Stimulated activated CD4-positive, alpha-beta T cell treated with anti-CD3 and anti-CD28 coated beads, Interleukin-12 subunit alpha, Interleukin-12 subunit beta, amount 100 ng/mL, for 48 hours (primary cell): ENCODE data around the gene PLA2G2F.

Source experiments
- DNase-seq, 3 donors: peaks; one replicate each; pipeline ENCODE4 v3.0.0-alpha.2; 2020; ENCODE audit warnings: low read depth in 2 of 3, low spot score in 1 of 3

The PLA2G2F gene

DNA sequence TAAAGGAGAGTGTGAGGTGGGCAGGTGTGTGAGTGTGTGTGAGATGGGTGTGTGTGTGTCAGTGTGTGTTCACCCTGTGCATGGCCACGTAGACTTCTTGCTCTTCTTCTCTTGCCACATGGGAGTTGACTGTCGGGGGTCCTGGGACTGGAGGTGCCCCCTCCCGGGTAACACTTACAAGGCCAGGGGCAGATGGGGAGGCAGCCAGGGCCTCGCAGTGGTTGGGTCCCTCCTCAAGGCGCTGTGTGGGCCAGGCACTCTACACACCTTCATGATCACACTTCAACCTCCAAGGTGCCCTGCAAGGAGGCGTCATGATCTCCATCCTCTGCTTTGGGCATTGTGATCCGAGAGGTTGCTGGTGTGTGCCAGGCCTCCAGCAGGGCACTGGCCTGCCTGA is 2.3 kb downstream of the PLA2G2F start:
- no peak for DNase-seq

DNA sequence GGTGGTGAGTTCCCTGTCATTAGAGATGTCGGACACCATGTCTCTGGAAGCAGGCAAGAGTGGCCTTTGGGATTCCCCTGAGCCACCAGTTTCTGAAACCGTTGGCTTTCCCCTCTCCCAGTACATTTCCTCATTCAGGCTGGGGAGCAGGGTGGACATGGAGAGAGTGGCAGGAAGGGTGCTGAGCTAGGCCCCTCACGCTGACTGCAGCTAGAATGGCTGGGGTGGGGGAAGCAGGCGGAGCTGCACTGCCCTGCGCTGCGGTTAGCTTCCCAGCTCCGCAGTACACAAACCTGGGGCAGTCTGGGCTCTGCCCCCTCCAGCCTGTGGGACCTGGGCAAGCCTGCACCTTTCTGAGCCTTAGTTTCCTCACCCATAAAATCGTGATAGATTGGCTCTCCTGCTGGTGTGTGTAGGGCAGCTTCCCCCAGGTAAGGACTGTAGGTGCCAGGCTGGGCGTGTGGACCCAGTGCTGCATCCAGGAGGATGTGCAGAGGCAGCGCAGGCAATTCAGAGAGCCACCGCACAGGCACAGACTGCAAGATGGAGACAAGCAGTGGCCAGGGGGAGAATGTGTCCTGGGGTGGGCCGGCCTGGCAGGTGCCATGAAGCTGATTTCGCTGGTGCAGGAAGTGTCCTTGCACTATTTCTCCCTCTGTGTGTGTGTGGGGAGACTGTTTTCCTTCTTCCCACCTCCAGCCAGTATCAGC is 3.0 kb downstream of the PLA2G2F start:
- no peak for DNase-seq

DNA sequence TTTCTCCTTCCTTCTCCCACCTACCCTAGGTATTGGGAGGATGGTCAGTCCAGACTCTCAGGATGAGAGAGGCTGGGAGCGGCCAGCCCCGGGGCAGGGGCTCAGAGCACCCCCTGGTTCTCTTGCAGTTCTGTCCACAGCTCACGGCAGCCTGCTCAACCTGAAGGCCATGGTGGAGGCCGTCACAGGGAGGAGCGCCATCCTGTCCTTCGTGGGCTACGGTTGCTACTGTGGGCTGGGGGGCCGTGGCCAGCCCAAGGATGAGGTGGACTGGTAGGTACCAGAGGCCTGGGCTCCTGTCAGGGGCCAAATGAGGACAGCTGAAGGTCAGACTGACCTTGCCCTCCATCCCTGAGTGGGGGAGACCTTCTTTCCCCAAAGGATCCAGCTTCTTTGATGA is 4.2 kb downstream of the PLA2G2F start:
- no peak for DNase-seq

DNA sequence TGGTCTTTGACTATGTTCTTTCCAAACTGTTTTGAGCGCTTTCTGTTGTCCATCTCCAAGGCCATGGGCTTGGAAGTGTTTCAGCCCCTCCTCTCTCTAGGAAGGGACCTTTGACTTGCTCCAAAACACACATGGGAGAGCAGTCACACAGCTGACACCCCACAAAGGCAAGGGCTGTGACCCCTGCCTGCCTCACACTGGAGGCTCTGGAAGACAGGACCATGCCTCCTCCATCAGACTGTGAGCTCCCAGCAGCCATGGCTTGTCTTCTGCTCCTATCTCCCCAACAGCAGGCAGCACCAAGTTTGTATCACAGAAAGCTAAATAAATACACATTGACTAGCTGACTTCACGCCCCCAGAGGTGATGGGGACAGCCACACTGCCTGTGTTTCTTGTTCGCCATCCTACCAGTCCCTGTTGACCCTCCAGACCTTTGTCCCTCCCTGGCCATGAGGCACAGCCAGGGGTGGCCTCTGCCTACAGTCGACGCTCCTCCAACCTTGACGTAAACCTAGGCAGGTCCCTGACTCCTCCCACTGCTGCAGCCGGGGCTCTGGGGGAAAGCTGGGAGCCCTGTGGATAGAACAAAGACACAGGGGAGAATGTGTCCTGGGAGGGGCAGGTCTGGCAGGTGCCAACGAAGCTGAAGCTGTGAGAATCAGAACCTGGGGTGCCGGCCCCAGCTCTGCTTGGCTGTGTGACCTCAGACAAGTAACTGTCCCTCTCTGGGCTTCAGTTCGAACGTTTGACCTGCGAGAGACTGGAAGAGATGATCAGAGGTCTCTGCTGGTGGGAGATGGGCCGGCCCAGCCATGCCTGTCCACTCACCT is 4.8 kb downstream of the PLA2G2F start:
- no peak for DNase-seq

DNA sequence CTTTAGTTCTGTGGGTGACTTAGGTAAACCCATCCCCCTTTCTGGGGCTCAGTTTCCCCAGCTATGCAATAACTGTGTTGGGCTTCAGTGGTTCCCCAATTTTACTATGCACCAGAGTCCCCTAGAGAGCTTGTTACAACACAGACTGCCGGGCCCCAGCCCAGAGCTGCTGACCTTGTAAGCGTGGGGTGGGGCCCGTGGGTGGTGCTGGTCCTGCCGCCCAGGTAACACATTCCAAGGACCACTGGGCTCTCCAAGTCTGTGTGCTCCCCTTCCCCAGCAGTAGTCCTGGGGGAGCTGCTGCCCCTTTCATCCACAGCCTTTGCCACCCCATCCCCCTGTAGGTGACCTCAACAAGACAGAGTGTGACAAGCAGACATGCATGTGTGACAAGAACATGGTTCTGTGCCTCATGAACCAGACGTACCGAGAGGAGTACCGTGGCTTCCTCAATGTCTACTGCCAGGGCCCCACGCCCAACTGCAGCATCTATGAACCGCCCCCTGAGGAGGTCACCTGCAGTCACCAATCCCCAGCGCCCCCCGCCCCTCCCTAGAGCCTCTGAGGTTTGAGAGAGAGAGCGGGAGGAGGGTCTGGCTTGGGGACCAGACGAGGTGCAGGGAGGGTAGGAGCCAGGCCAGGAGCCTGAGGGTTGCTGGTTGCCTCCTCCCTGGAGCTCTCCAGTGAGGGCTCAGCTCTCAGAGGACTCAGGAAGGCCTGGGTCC is 8.9 kb downstream of the PLA2G2F start:
- DNase-seq, result no peak

DNA sequence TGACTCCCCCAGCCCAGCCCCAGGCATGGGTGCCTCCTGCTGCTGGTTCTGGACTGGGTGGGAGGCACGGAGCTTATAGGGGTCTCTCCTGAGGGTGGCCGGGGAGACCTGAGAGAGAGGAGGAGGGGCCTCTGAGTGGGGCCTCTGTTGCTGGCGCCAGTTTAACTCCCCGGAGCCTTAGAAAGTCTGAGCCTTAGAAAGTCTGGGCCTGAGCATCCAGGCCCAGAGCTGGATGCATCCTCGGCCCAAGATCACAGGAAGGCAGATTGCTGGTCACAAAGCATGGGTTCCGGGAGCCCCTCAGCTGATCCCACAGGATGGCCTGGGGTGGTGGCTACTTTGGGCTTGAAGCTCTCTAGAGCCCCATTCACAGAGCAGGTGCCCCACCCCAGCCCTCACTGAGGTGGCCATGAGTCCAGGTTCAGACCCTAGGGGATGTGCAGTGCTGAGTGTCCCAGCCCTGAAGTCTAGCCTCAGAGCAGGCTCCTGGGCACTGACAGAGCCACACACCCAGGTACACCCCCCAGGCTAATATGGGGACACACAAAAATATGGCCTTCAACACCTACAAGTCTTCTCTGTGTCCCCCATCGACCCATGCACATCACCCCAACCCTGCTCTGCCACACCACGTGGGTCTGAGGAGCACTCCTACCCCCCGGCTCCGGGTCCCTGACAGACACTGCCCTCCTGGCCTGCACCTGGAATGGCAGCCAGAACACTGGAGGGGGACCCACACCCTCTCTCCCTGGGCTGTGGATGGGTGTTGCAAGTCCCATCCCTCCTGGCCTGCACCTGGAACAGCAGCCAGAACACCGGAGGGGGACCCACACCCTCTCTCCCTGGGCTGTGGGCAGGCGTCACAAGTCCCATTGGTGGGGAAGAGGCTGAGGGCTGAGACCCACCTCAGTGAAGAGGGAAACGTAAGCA is 9.7 kb downstream of the PLA2G2F start:
- DNase-seq, result no peak

DNA sequence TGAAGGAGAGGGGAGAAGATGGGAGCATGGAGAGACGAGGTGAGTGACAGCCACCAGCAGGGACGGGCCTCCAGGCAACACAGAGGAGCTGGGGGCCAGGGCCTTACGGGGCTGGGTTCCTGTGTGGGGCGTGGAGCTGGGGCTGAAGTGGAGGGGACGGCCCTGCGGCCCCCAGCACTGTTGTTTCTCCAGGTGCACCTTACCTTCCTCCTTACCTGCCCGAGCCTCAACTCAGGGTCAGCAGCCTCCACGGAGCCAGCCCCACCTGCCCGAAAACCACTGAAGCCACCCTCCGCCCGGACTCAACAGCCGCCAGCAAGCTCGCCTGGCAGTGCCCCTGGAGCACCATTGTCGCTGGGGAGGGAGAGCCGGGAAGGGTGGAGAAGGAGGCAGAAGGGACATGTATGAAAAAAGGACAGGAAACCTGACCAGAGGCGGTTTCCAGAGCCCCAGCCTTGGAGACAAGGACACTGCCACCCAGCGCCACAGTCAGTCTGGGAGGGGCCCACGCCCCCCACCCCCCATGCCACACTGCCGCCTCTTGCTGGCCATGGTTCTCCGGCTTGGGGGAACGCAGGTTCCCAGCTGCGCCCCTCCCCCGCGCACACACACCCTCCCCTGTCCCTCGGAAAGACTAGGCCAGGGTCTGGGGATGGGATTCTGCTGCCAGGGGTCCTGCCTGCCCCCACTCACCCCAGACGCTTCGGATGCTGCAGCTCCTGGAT is 10.6 kb downstream of the PLA2G2F start:
- DNase-seq, result no peak

DNA sequence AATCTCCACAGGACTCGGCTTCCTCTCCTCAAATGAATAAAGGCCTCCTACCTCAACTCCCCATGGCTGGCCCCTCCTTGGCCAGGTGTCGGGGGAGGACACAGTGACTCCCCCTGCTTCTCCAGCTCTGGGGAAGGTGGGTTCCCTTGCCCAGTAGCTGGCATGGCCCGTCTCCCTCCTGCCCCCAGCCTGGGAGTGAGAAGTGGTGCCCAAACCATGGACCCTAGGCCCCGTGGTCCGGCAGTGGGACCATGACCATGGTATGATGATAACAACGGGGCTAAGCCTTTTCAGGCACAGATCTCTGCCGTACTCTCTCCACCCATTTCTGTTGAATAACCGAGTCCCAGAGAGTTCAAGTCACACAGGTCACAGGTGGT is 11.2 kb downstream of the PLA2G2F start:
- DNase-seq, result no peak

DNA sequence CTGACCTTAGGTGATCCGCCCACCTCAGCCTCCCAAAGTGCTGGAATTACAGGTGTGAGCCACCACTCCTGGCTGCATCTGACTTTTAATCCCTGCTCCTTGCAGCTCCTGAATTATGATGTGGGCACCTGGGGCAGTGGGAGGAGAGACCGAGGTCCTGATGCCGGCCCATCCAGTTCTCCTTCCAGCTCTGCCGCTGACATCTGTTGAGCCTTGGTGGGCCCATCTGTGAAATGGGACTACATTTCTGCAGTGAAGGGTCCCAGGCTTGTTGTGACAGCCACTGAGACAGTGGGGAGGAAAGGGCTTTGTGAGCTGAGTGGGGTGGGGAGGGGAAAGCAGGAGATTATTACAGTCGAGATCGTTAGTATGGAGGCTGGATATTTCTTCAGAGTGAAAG is 11.8 kb downstream of the PLA2G2F start:
- DNase-seq, result no peak

DNA sequence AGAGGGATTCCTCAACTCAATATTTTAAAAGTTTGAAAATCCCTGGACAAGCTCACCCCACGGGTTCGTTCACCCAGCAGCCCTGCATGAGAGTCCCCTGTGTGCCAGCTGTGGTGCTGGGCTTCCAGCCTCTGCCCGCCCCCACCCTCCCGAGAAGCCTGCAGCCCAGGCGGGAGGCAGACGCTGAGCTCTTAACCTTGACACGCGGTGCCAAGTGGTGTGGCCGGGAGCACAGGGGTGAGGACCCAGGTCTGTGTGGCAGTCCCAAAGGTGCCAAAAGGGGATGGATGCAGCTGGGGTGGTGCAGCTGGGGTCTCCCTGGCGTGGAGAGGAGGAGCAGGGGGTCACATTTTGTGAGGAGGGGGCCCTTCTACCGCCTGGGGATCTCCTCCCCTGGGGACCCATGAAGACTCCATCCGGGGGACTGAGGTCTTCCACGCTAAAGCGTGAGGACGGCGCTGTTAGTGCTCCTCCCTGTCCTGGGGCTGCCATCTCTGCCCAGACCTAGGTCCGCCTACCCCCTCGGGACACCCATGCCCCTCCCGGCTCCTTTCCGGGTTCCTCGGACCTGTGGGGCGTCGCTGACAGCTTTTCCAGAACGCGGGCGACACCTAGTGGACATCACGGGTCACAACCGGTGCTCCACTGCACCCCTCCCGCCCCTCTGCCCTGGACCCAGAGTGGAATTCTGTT is 12.9 kb downstream of the PLA2G2F start:
- DNase-seq, result peak; percentile 55 to 81 (median 70)

DNA sequence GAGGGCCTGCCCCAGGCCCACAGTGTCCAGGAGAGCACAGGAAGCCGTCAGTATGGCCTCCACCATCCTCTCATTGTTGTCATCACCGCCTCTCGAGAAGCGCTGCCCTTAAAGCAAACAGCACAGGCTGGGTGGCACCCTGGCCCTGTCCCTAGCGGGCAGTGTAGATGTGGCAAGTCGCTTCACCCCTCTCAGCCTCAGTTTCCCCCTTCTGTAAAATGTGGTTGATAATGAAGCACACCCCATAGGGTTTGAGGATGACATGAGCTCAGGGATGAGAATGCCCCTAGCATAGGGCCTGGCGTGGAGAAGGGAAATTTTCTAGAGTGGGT is 13.4 kb downstream of the PLA2G2F start:
- no peak for DNase-seq

DNA sequence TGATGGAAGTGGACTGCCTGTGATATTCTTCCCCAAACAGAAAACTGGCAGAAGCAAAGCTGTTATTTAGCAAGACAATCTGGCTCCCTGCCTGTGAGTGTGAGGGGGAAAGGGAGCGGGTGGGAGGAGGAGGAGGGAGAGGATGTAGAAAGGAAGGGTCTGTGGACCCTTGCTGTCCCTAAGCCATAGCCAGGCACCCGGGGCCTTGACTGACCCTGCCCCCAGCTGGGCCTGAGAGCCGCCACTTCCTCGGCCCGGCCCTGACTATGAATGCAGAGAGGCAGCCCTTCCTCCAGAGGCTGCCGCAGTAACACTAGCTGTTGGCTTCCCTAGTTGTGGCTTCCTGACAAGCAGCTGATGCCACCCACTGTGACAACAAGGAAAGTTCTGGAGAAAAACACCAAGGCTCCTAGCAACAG is 13.9 kb downstream of the PLA2G2F start:
- DNase-seq, result no peak

DNA sequence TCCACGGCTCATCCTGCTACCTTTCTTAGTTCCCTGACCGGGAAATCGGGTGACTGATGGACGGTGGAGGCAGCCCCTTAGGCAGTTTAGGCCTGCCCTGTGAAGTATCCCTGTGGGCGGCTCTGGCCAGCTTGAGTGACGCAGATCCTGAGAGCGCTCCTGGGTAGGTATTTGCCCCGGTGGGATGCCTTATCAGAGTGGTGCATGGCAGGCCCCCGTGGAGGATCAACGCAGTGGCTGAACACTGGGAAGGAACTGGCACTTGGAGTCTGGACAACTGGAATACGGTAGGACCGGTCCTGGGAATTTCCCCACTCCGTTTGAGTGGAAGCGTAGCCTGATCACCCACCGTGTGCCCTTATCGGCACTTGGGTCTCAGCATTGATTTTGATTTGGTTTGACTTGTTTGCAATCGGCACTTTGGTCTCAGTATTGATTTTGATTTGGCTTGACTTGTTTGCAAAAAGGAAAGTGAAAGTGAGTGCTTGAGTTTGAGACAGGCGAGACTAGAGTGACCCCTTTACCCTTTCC is 15.2 kb downstream of the PLA2G2F start:
- DNase-seq, result no peak

DNA sequence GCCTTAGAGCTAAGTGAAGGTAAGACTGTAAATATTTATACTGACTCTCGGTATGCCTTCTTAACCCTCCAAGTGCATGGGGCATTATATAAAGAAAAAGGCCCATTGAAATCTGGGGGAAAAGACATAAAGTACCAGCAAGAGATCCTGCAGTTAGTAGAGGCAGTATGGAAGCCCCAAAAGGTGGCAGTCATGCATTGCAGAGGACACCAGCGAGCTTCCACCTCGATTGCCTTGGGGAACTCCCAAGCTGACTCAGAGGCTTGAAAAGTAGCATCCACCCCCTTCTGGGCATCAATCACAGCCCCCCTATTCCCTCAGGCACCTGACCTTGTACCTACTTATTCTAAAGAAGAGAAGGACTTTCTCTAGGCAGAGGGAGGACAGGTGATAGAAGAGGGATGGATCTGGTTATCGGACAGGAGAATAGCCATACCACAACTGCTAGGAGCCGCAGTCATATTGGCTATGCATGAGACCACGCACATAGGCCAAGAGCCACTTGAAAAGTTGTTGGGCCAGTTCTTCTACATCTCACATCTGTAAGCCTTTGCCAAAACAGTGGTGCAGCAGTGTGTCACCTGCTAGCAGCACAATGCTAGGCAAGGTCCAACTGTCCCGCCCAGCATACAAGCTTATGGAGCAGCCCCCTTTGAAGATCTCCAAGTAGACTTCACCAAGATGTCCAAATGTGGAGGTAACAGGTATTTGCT is 19.4 kb downstream of the PLA2G2F start:
- no peak for DNase-seq

DNA sequence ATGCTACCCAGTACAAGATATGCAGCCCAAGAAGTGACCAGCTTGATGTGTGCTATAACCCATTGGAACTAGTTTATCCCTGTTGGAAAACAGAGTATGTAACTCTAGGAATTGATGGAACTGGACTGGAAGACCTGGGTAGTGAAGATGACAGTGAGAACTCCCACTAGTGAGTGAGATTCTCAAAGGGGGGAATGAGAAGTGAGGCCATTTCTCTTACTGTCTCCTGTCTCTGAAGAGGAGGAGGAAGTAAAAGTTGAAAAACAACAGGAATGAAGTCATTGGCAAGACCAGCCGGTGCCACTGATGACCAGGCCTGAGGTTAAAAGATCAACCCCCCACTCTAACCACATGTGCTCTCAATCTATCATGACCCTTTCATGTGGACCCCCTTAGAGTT is 20.9 kb downstream of the PLA2G2F start:
- no peak for DNase-seq

DNA sequence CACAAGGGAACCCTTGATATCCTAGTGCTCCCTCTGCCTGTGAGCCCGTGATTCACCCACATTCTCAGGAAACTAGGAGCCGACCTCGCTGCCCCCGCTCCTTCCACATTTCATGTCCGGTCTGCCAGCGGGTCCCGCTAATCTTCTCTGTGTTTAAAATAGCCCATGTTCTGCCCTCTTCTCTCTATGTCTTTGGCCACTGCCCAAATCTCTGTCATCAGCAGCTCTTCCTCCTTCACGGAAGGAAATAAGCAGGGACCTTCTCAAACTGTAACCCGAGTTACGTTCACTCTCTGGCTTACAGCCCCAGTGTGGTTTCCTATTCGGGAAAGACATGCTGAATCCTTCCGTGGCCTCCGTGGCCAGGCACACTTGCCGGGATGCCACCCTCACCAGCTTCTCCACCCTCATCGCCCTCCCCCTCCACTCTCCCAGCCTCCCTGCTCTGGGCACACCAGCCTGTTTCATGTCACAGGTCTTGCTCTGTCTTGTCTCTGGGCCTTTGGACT is 25.6 kb downstream of the PLA2G2F start:
- no peak for DNase-seq

DNA sequence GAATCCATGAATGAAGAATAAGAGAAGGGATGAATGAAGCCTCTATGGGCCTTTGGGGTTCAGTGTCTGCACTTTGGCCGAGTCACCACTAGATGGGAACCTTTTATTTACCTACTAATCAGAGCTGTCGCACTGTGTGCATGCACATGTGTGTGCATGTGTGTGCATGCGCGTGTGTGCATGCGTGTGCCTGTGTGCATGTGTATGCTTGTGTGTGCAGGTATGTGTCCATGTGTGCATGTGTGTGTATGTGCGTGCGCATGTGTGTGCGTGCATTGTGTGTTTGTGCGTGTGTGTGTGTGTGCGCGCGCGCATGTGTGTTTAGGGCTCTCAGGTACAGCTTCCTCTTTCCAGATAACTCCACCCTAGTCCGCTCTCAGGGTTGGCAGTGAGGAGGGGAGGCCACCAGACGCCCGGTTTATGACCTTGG is 26.4 kb downstream of the PLA2G2F start:
- no peak for DNase-seq

DNA sequence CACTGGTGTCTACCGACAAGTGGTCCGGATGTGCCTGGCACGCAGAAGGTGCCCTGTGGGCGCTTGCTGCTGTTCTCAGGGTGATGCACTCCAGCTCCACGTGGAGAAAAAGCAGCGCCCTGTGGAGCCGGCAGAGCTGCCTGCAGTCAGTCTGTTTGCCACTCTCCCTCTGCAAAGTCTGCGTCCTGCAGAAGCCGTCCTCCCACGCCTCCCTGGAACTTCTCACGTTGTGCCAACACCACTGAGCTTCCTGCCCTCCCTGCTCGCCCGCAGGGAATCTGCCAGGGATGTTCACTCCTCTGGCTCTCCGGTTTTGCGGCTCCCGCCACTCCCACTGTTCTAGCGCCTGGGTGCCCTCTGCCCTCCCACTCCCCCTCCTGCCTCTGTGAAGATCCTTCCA is 26.9 kb downstream of the PLA2G2F start:
- DNase-seq, result no peak

DNA sequence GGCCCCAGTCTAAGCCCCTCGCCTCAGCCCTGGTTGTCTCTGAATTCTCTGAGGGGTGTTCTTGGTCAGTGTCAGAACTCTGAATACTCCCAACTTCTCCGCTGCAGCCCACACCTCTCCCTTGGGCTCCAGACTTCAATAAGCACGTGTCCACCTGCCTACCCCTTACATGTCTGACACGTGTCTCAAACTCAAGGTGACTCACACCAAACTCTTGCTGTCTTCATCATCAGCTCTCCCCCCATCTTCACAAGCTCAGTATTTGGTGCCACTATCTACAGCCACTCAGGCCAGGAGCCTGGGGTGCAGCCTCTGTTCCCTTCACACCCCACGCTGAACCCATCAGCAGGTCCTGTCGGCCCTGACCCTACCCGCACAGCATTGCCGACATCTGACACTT is 28.0 kb downstream of the PLA2G2F start:
- DNase-seq, result no peak
